Esophagus muscularis mucosa (tissue), 4 donors: ENCODE data around the gene NCOR2. TPM values are rescaled to one million over a fixed set of nuclear protein-coding genes. Genes with fewer than 3 reads are reported as not detected.

Experiments used
- DNase-seq: peaks from one replicate; pipeline ENCODE4 v3.0.0-alpha.2; 2017; ENCODE audit errors: extremely low spot score
- H3K27ac ChIP-seq, 4 donors: fragments of 200-600 bp; sonication (generic); replicated peaks in 1 of 4; 1 replicate in 3 of 4; 2 replicates in 1 of 4; pipeline ENCODE4 v1.5.1; 2016 to 2019; ENCODE audit warnings: mild to moderate bottlenecking in 1 of 4
- H3K27me3 ChIP-seq, 4 donors: fragments of 200-600 bp; sonication (generic); one replicate each; pipeline versions ENCODE4 v1.5.1 to v1.6.0; 2016 to 2019
- H3K36me3 ChIP-seq, 4 donors: fragments of 200-600 bp; sonication (generic); one replicate each; pipeline ENCODE4 v1.5.1; 2016 to 2019
- H3K4me1 ChIP-seq, 4 donors: fragments of 200-600 bp; sonication (generic); one replicate each; pipeline ENCODE4 v1.5.1; 2016 to 2019
- H3K4me3 ChIP-seq, 4 donors: fragments of 200-600 bp; sonication (generic); 1 replicate in 2 of 4; 2 replicates in 2 of 4; pipeline ENCODE4 v1.5.1; 2016 to 2019; ENCODE audit warnings: mild to moderate bottlenecking in 4 of 4, moderate library complexity in 1 of 4
- H3K9me3 ChIP-seq, 4 donors: fragments of 200-600 bp; sonication (generic); 1 replicate in 3 of 4; 2 replicates in 1 of 4; pipeline ENCODE4 v1.5.1; 2016 to 2019
- EP300 ChIP-seq: sonication (generic); formaldehyde crosslinking; IDR thresholded peaks from one replicate; pipeline ENCODE4 v1.6.1; 2017; ENCODE audit warnings: antibody characterized with exemption
- POLR2A ChIP-seq: fragments of 450-650 bp; IDR thresholded peaks from one replicate; pipeline ENCODE4 v1.6.1; 2017; ENCODE audit warnings: antibody characterized with exemption, moderate library complexity, mild to moderate bottlenecking, low read depth
- POLR2AphosphoS5 ChIP-seq, 2 donors: sonication (generic); formaldehyde crosslinking; IDR thresholded peaks; one replicate each; pipeline ENCODE4 v1.6.1; 2017; ENCODE audit warnings: antibody characterized with exemption in 2 of 2
- WGBS: methylation state at CpG from one replicate; pipeline ENCODE4 v1.1.5; 2018; 5-methylcytosine and 5-hydroxymethylcytosine counted together
- intact Hi-C: fragments of 100-400 bp; cut with DNase I; formaldehyde crosslinking; loops from one replicate; pipeline ENCODE4 v1.15.1; 2023
- total RNA-seq, 4 donors: library from RNA; depleted of rRNA; stranded (reverse); fragments of >200 nt; gene quantifications; one replicate each; pipeline versions ENCODE4 v1.1.0 to v1.2.1, GENCODE V29; 2016
- TF ChIP-seq, protein P1 (sequence below), 3 experiments: fragments of 200-600 bp in 2 of 3; fragments of 450-650 bp in 1 of 3; sonication (generic) in 2 of 3; IDR thresholded peaks; one replicate each; pipeline ENCODE4 v1.5.1; 2017 to 2019; ENCODE audit warnings: antibody characterized with exemption in 3 of 3, mild to moderate bottlenecking in 2 of 3, moderate library complexity in 1 of 3

Gene NCOR2
- total RNA-seq, 4 donors from 2014 or later: 107 to 188 (median 131) TPM

DNA sequence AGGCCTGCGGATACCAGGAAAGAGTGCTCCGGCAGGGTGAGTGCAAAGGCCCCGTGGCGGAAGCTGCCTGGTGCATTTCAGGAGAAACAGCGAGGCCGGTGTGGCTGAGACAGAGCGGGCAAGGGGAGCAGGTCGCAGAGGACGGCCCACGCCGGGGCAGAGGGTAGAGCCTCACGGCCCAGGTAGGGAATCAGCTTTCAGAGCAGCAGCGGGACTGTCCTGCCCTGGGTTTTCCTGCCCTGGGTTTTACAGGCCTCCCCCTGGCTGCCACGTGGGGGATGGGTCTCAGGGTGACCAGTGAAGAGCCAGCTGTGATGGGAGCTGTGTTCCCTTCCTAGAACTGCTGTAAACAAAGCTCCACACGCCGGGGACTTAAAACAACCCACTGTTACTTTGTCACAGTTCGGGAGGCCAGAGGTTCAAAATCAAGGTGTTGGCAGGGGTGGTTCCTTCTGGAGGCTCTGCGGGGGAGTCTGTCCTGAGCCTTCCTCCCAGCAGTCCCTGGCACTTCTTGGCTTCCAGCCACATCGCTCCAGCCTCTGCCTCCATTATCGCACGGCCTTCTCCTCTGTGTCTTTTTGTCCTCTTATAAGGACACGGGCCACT is 10.4 kb downstream of the NCOR2 start:
- Histone ChIP-seq H3K27ac (peak overlapping the region; percentile 47 to 81 (median 60)), H3K4me3 (no peak overlapping the region), H3K36me3 (no peaks in the 10 kb centered on the region), H3K4me1 (peaks cover 60 to 95% (median 87%) of the 10 kb centered on the region in 4 donors), H3K9me3 (no peaks in the 10 kb centered on the region), H3K27me3 (no peaks in the 10 kb centered on the region)
- no peak for DNase-seq
- WGBS: 72% methylated on average over 22 of the region's 22 CpGs
- no peak for TF ChIP-seq EP300
- TF ChIP-seq POLR2A: no peak
- peak in 1 of 2 donors; percentile 23 for TF ChIP-seq POLR2AphosphoS5 (IDR thresholded peaks at IDR 0.05)
- TF ChIP-seq, protein P1, sequence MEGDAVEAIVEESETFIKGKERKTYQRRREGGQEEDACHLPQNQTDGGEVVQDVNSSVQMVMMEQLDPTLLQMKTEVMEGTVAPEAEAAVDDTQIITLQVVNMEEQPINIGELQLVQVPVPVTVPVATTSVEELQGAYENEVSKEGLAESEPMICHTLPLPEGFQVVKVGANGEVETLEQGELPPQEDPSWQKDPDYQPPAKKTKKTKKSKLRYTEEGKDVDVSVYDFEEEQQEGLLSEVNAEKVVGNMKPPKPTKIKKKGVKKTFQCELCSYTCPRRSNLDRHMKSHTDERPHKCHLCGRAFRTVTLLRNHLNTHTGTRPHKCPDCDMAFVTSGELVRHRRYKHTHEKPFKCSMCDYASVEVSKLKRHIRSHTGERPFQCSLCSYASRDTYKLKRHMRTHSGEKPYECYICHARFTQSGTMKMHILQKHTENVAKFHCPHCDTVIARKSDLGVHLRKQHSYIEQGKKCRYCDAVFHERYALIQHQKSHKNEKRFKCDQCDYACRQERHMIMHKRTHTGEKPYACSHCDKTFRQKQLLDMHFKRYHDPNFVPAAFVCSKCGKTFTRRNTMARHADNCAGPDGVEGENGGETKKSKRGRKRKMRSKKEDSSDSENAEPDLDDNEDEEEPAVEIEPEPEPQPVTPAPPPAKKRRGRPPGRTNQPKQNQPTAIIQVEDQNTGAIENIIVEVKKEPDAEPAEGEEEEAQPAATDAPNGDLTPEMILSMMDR (IDR thresholded peaks at IDR 0.05): peak in 2 of 3 experiments; percentile 10 to 31
- intact Hi-C loops: loop anchor here (10.0 kb wide), 1 partner anchor 52 kb away; no protein-coding TSS in a partner anchor

DNA sequence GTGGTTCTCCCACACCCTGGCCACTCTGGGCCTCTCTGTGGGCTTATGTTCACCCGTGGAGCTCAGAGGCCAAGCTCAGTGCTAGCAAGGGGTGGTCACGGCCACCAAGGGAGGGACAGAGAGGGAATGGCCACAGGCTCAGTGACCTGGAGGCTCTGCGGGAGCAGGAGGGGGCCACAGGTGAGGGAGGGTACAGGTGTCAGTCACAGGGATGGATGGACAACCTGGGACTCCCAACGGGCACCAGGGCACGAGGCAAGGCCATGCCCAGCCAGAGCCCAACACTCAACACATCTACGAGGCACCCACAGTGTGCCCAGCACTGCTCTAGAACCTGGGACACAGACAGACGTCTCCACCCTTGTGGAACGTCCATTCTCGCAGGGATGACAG is 11.3 kb downstream of the NCOR2 start:
- no peak for DNase-seq
- Histone ChIP-seq H3K27me3 (no peaks in the 10 kb centered on the region), H3K36me3 (no peaks in the 10 kb centered on the region), H3K27ac (peak overlapping the region in 1 of 4 donors; percentile 81), H3K4me3 (no peak overlapping the region), H3K4me1 (peaks cover 65 to 95% (median 87%) of the 10 kb centered on the region in 4 donors), H3K9me3 (no peaks in the 10 kb centered on the region)
- intact Hi-C loops: loop anchor here (10.0 kb wide), 1 partner anchor 51 kb away; no protein-coding TSS in a partner anchor
- TF ChIP-seq POLR2AphosphoS5 (IDR thresholded peaks at IDR 0.05) (no peak), EP300 (no peak), POLR2A (no peak)
- TF ChIP-seq, protein P1 (IDR thresholded peaks at IDR 0.05): no peak
- WGBS: 88% methylated on average over 8 of the region's 9 CpGs

DNA sequence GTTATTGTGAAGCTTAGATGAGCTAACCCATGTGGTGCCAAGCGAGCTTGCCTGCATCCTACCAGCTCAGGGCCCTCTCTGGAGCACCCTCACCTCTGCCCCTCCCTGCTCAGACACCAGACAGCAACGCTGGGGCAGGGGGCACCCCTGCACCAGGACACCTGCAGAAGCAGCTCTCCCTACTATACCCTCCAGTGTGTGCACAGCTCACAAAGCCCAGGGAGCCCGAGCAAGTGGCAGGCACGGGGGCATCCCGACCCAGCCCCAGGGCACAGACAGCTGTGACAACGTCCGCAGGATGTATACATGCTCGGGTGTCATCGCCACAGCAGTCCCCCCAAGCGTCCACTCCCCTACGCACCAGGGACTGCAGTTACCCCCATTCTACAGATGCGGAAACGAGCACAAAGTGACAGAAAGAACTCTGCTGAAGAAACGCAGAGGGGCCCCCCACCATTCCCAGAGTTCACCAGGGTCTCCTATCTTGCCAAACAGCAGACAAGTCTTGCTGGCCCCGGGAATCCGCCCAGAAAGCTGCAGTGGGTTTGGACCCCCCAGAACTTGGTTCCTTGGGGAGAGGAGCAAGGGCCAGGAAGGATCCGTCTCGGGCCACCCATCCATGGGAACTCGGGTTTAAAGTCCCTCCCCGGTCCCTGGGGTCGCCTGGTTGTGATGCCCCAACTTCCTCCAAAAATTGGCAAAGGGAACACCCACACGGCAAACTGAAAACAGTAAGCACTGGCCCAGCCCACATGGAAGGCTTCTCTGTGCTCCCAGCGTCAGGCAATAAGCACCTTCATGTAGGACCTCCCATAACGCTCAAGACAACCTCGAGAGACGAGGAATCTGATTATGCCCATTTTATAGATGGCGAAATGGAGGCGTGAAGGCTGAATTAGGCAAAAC is 12.0 kb downstream of the NCOR2 start:
- intact Hi-C loops: loop anchor here (10.0 kb wide), 1 partner anchor 51 kb away; no protein-coding TSS in a partner anchor
- Histone ChIP-seq H3K4me3 (peak overlapping the region in 1 of 4 donors; percentile 26), H3K9me3 (no peaks in the 10 kb centered on the region), H3K36me3 (no peaks in the 10 kb centered on the region), H3K27ac (peak overlapping the region; percentile 27 to 81 (median 50)), H3K27me3 (no peaks in the 10 kb centered on the region), H3K4me1 (peaks cover 67 to 95% (median 87%) of the 10 kb centered on the region in 4 donors)
- WGBS: 71% methylated on average over 21 of the region's 28 CpGs
- DNase-seq: no peak
- TF ChIP-seq EP300: no peak
- TF ChIP-seq POLR2A: no peak
- no peak for TF ChIP-seq POLR2AphosphoS5 (IDR thresholded peaks at IDR 0.05)
- TF ChIP-seq, protein P1 (IDR thresholded peaks at IDR 0.05): no peak

DNA sequence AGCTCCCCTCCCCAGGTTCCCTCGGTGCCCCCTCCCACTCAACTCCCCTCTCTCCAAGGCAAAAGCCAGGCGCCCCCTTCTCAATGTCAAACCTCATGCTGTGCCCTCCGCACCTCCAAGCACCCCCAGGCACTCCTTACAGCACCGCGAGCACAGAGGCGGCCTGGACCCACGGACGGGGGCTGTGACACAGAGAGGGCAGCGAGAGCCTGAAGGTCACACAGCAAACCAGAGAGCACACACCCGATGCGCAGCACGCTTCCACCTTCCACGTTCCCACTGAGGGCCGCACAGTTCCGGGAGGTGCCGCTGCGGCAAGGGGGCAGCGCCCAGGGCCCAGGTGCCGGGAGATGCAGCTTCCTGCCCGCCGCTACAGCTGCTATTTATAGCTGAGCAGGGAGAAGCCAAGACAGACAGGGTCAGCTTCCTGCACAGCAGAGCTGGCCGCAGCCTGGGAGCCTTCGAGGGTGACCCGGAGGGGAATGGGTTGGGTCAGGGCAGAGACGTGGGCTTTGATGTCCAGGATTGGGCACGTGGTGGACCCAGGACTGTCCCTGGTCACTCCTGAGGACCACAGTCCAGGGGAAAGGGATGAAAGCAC is 12.9 kb downstream of the NCOR2 start:
- Histone ChIP-seq H3K4me3 (peak overlapping the region in 3 of 4 donors; percentile 2 to 36 (median 26)), H3K36me3 (no peaks in the 10 kb centered on the region), H3K9me3 (no peaks in the 10 kb centered on the region), H3K27ac (peak overlapping the region in 3 of 4 donors; percentile 41 to 81 (median 58)), H3K27me3 (no peaks in the 10 kb centered on the region), H3K4me1 (peaks cover 76 to 98% (median 90%) of the 10 kb centered on the region in 4 donors)
- 34% methylated on average over 19 of the region's 26 CpGs for WGBS
- TF ChIP-seq POLR2AphosphoS5 (IDR thresholded peaks at IDR 0.05) (peak in 1 of 2 donors; percentile 32), POLR2A (no peak)
- DNase-seq: no peak
- intact Hi-C loops: loop anchor here (10.0 kb wide), 1 partner anchor 50 kb away; no protein-coding TSS in a partner anchor
